Measurements from ENCODE around the gene VWA1. TPM values are rescaled to one million over a fixed set of nuclear protein-coding genes. Genes with fewer than 3 reads are reported as not detected.
"Not testable (repeated sequence)": the region's sequence is repeated elsewhere in the genome, so short reads cannot be mapped to it uniquely, and the experiment has no call there.

The VWA1 gene
- total RNA-seq, 1 donor from 2014 or later = 4.7 TPM

GRCh38 chr1:1483714-1484113, 48.2 kb downstream of the VWA1 start:
- Mint-ChIP-seq H3K27ac (no peak overlapping the region), H3K4me3 (ENCODE audit: low read depth) (no peak overlapping the region), H3K27me3 (ENCODE audit: low read depth) (no peaks in the 10 kb centered on the region), H3K36me3 (ENCODE audit: low read depth) (peaks cover 42% of the 10 kb centered on the region), H3K4me1 (ENCODE audit: low read depth) (peaks cover 1% of the 10 kb centered on the region), H3K9me3 (no peaks in the 10 kb centered on the region)
- intact Hi-C loops (cut with micrococcal nuclease) = no loop called here
- DNase-seq (ENCODE audit: low spot score) = no peak

- H3K27me3 Mint-ChIP-seq (ENCODE audit: low read depth); DNase-seq (ENCODE audit: low spot score); H3K4me3 Mint-ChIP-seq (ENCODE audit: low read depth); H3K9me3 Mint-ChIP-seq; intact Hi-C loops (cut with micrococcal nuclease); H3K27ac Mint-ChIP-seq; H3K4me1 Mint-ChIP-seq (ENCODE audit: low read depth): not testable (repeated sequence)
- peaks cover 44% of the 10 kb centered on the region for H3K36me3 Mint-ChIP-seq (ENCODE audit: low read depth)
Measured at GRCh38 chr1:1484976-1485750, 49.7 kb downstream of the VWA1 start.

GRCh38 chr1:1485755-1486317, 50.3 kb downstream of the VWA1 start:
- H3K36me3 Mint-ChIP-seq (ENCODE audit: low read depth) = peaks cover 44% of the 10 kb centered on the region
- H3K27me3 Mint-ChIP-seq (ENCODE audit: low read depth); DNase-seq (ENCODE audit: low spot score); H3K4me3 Mint-ChIP-seq (ENCODE audit: low read depth); H3K27ac Mint-ChIP-seq; intact Hi-C loops (cut with micrococcal nuclease); H3K4me1 Mint-ChIP-seq (ENCODE audit: low read depth); H3K9me3 Mint-ChIP-seq: not testable (repeated sequence)

GRCh38 chr1:1487701-1488100, 52.2 kb downstream of the VWA1 start:
- Mint-ChIP-seq H3K4me1 (ENCODE audit: low read depth) (no peaks in the 10 kb centered on the region), H3K27me3 (ENCODE audit: low read depth) (no peaks in the 10 kb centered on the region), H3K27ac (no peak overlapping the region), H3K36me3 (ENCODE audit: low read depth) (peaks cover 57% of the 10 kb centered on the region), H3K9me3 (no peaks in the 10 kb centered on the region), H3K4me3 (ENCODE audit: low read depth) (no peak overlapping the region)
- intact Hi-C loops (cut with micrococcal nuclease) = no loop called here
- DNase-seq (ENCODE audit: low spot score) = no peak

GRCh38 chr1:1489231-1489630, 53.7 kb downstream of the VWA1 start:
- no peak overlapping the region for H3K4me3 Mint-ChIP-seq (ENCODE audit: low read depth)

GRCh38 chr1:1489861-1490260, 54.4 kb downstream of the VWA1 start:
- intact Hi-C loops (cut with micrococcal nuclease) = no loop called here
- Mint-ChIP-seq H3K36me3 (ENCODE audit: low read depth) (peaks cover 62% of the 10 kb centered on the region), H3K27ac (no peak overlapping the region), H3K4me1 (ENCODE audit: low read depth) (no peaks in the 10 kb centered on the region), H3K4me3 (ENCODE audit: low read depth) (no peak overlapping the region), H3K9me3 (peaks cover 9% of the 10 kb centered on the region), H3K27me3 (ENCODE audit: low read depth) (no peaks in the 10 kb centered on the region)
- DNase-seq (ENCODE audit: low spot score) = no peak

More at GRCh38 chr1:1489231-1489630, 53.7 kb downstream of the VWA1 start:
- DNase-seq (ENCODE audit: low spot score) = no peak
- Mint-ChIP-seq H3K4me1 (ENCODE audit: low read depth) (no peaks in the 10 kb centered on the region), H3K27ac (no peak overlapping the region), H3K36me3 (ENCODE audit: low read depth) (peaks cover 66% of the 10 kb centered on the region), H3K27me3 (ENCODE audit: low read depth) (no peaks in the 10 kb centered on the region), H3K9me3 (peaks cover 9% of the 10 kb centered on the region)
- intact Hi-C loops (cut with micrococcal nuclease) = no loop called here

GRCh38 chr1:1490633-1491230, 55.2 kb downstream of the VWA1 start:
- intact Hi-C loops (cut with micrococcal nuclease) = no loop called here
- no peak overlapping the region for H3K27ac Mint-ChIP-seq
- H3K36me3 Mint-ChIP-seq (ENCODE audit: low read depth) = peaks cover 65% of the 10 kb centered on the region
- H3K9me3 Mint-ChIP-seq = peaks cover 9% of the 10 kb centered on the region
- H3K4me3 Mint-ChIP-seq (ENCODE audit: low read depth) = no peak overlapping the region
- no peaks in the 10 kb centered on the region for H3K4me1 Mint-ChIP-seq (ENCODE audit: low read depth)
- no peak for DNase-seq (ENCODE audit: low spot score)
- H3K27me3 Mint-ChIP-seq (ENCODE audit: low read depth) = no peaks in the 10 kb centered on the region

GRCh38 chr1:1491601-1492000, 56.1 kb downstream of the VWA1 start:
- Mint-ChIP-seq H3K27me3 (ENCODE audit: low read depth) (no peaks in the 10 kb centered on the region), H3K27ac (no peak overlapping the region), H3K4me1 (ENCODE audit: low read depth) (no peaks in the 10 kb centered on the region), H3K36me3 (ENCODE audit: low read depth) (peaks cover 65% of the 10 kb centered on the region), H3K9me3 (peaks cover 9% of the 10 kb centered on the region), H3K4me3 (ENCODE audit: low read depth) (no peak overlapping the region)
- intact Hi-C loops (cut with micrococcal nuclease) = no loop called here
- no peak for DNase-seq (ENCODE audit: low spot score)

Other genes with a start within 250 kb of the VWA1 start
- gene TNFRSF18, start 229.1 kb upstream of the VWA1 start, total RNA-seq = 219 and 231 TPM in 2 replicates
- gene TNFRSF4, start 221.5 kb upstream of the VWA1 start, total RNA-seq = 441 and 458 TPM in 2 replicates
- gene SDF4, start 203.7 kb upstream of the VWA1 start, total RNA-seq = 161 and 164 TPM in 2 replicates
- 34.6 and 35.8 TPM in 2 replicates for gene B3GALT6, start 203.5 kb upstream of the VWA1 start, total RNA-seq
- gene C1QTNF12, start 189.0 kb upstream of the VWA1 start, total RNA-seq = 3.5 and 3.7 TPM in 2 replicates
- 79.3 and 81.0 TPM in 2 replicates for gene UBE2J2, start 161.8 kb upstream of the VWA1 start, total RNA-seq
- 3.5 and 4.1 TPM in 2 replicates for gene SCNN1D, start 155.3 kb upstream of the VWA1 start, total RNA-seq
- gene ACAP3, start 127.8 kb upstream of the VWA1 start, total RNA-seq = 43.4 and 50.1 TPM in 2 replicates
- 31.6 and 31.8 TPM in 2 replicates for gene PUSL1, start 127.1 kb upstream of the VWA1 start, total RNA-seq
- 127 and 138 TPM in 2 replicates for gene INTS11, start 111.0 kb upstream of the VWA1 start, total RNA-seq
- gene CPTP, start 110.9 kb upstream of the VWA1 start, total RNA-seq = 12.1 and 13.1 TPM in 2 replicates
- gene TAS1R3, start 104.4 kb upstream of the VWA1 start, total RNA-seq = 0.32 and 0.44 TPM in 2 replicates
- 53.8 and 60.7 TPM in 2 replicates for gene DVL1, start 86.3 kb upstream of the VWA1 start, total RNA-seq
- gene MXRA8, start 77.1 kb upstream of the VWA1 start, total RNA-seq = 0.21 TPM in 1 of 2 replicates, not detected in the other
- 133 TPM in 2 replicates for gene AURKAIP1, start 60.5 kb upstream of the VWA1 start, total RNA-seq
- gene CCNL2, start 36.4 kb upstream of the VWA1 start, total RNA-seq = 123 and 124 TPM in 2 replicates
- gene MRPL20, start 28.4 kb upstream of the VWA1 start, total RNA-seq = 143 and 154 TPM in 2 replicates
- gene ANKRD65, start 14.4 kb upstream of the VWA1 start, total RNA-seq = not detected in 2 replicates
- gene ATAD3C, start 14.0 kb downstream of the VWA1 start, total RNA-seq = 0.53 and 0.62 TPM in 2 replicates
- 68.0 and 70.9 TPM in 2 replicates for gene ATAD3B, start 36.1 kb downstream of the VWA1 start, total RNA-seq
- gene ATAD3A, start 76.5 kb downstream of the VWA1 start, total RNA-seq = 71.5 and 78.5 TPM in 2 replicates
- 0.25 and 0.48 TPM in 2 replicates for gene TMEM240, start 104.9 kb downstream of the VWA1 start, total RNA-seq
- 121 and 123 TPM in 2 replicates for gene SSU72, start 139.2 kb downstream of the VWA1 start, total RNA-seq
- gene FNDC10, start 164.4 kb downstream of the VWA1 start, total RNA-seq = 10.4 and 11.8 TPM in 2 replicates
- gene MIB2, start 179.8 kb downstream of the VWA1 start, total RNA-seq = 30.2 and 32.7 TPM in 2 replicates
- 0.94 and 1.4 TPM in 2 replicates for gene MMP23B, start 196.5 kb downstream of the VWA1 start, total RNA-seq
- 32.1 and 32.4 TPM in 2 replicates for gene CDK11B, start 223.3 kb downstream of the VWA1 start, total RNA-seq